WTC11 (cell line): ENCODE measurements around the gene NES. TPM values are rescaled to one million over a fixed set of nuclear protein-coding genes. Genes with fewer than 3 reads are reported as not detected.

Source experiments
- ATAC-seq: fragments of 200-7000 bp; cut with Tn5 transposase; 2 replicates; pipeline ENCODE4 v1.10.0; 2021; ENCODE audit warnings: mild to moderate bottlenecking, moderate library complexity
- CTCF ChIA-PET: fragments of 300-600 bp; sonication (Branson Sonifier 250); formaldehyde crosslinking; loops from one replicate; lab custom pipeline; 2021; ENCODE audit warnings: antibody characterized with exemption; lab: Charles Lee
- POLR2A ChIA-PET: fragments of 350-600 bp; sonication (Branson Sonifier 250); formaldehyde crosslinking; loops from one replicate; lab custom pipeline; 2021; ENCODE audit warnings: antibody characterized with exemption; lab: Charles Lee
- DNase-seq: peaks from one replicate; pipeline ENCODE4 v3.0.0; 2021; ENCODE audit warnings: low spot score
- H3K27ac Mint-ChIP-seq: 2 replicates; pipeline ENCODE4 v1.8.0; 2021; ENCODE audit warnings: mixed read lengths
- H3K27me3 Mint-ChIP-seq: 2 replicates; pipeline ENCODE4 v1.8.0; 2021; ENCODE audit warnings: low read depth, mild to moderate bottlenecking, moderate library complexity, mixed read lengths
- H3K36me3 Mint-ChIP-seq: 2 replicates; pipeline ENCODE4 v1.8.0; 2021; ENCODE audit warnings: mixed read lengths
- H3K4me1 Mint-ChIP-seq: 2 replicates; pipeline ENCODE4 v1.8.0; 2022; ENCODE audit warnings: mixed read lengths
- H3K4me3 Mint-ChIP-seq: 2 replicates; pipeline ENCODE4 v1.8.0; 2021; ENCODE audit warnings: mild to moderate bottlenecking, moderate library complexity, mixed read lengths
- H3K9me3 Mint-ChIP-seq: 2 replicates; pipeline ENCODE4 v1.8.0; 2021; ENCODE audit warnings: mixed read lengths
- NFATC4 ChIP-seq: fragments of 250-450 bp; sonication (Bioruptor Pico); IDR thresholded peaks from 2 replicates; pipeline ENCODE4 v1.9.0; 2021; ENCODE audit warnings: mild to moderate bottlenecking
- NR2C2 ChIP-seq: sonication (generic); formaldehyde crosslinking; IDR thresholded peaks from 2 replicates; pipeline ENCODE4 v1.8.0; 2022; ENCODE audit warnings: mild to moderate bottlenecking, missing genetic modification reagents
- PRRX2 ChIP-seq: fragments of 250-450 bp; sonication (Bioruptor Pico); IDR thresholded peaks from 2 replicates; pipeline ENCODE4 v1.8.0; 2021; ENCODE audit warnings: mild to moderate bottlenecking
- SMAD3 ChIP-seq: sonication (generic); formaldehyde crosslinking; IDR thresholded peaks from 2 replicates; pipeline ENCODE4 v1.8.0; 2022; ENCODE audit warnings: missing genetic modification reagents, mild to moderate bottlenecking, borderline replicate concordance
- TCF7 ChIP-seq: sonication (generic); formaldehyde crosslinking; IDR thresholded peaks from 2 replicates; pipeline ENCODE4 v1.8.0; 2022; ENCODE audit warnings: mild to moderate bottlenecking, low read depth, missing genetic modification reagents, moderate library complexity
- TEAD4 ChIP-seq: sonication (generic); formaldehyde crosslinking; IDR thresholded peaks from 2 replicates; pipeline ENCODE4 v1.8.0; 2022; ENCODE audit warnings: mild to moderate bottlenecking, missing genetic modification reagents
- ZNF138 ChIP-seq: sonication (generic); formaldehyde crosslinking; conservative IDR thresholded peaks from 2 replicates; pipeline ENCODE4 v1.8.1; 2022; ENCODE audit warnings: mild to moderate bottlenecking, moderate library complexity, missing genetic modification reagents
- ZNF263 ChIP-seq: sonication (generic); formaldehyde crosslinking; IDR thresholded peaks from 2 replicates; pipeline ENCODE4 v1.8.1; 2022; ENCODE audit warnings: low read depth, mild to moderate bottlenecking, moderate library complexity, missing genetic modification reagents
- total RNA-seq: library from RNA; stranded (reverse); gene quantifications from 3 replicates; pipeline ENCODE4 v1.2.3, GENCODE V29; 2021
- TF ChIP-seq, protein P1 (sequence below): sonication (generic); formaldehyde crosslinking; IDR thresholded peaks from 2 replicates; pipeline ENCODE4 v1.8.1; 2022; ENCODE audit warnings: mild to moderate bottlenecking, moderate library complexity, missing genetic modification reagents
- TF ChIP-seq, protein P2 (sequence below): sonication (generic); formaldehyde crosslinking; IDR thresholded peaks from 2 replicates; pipeline ENCODE4 v1.8.1; 2022; ENCODE audit warnings: low read depth, missing genetic modification reagents, borderline replicate concordance
- TF ChIP-seq, protein P3 (sequence below): sonication (generic); formaldehyde crosslinking; IDR thresholded peaks from 2 replicates; pipeline ENCODE4 v1.8.0; 2022; ENCODE audit warnings: missing genetic modification reagents
- TF ChIP-seq, protein P4 (sequence below): sonication (generic); formaldehyde crosslinking; IDR thresholded peaks from 2 replicates; pipeline ENCODE4 v1.8.0; 2023; ENCODE audit warnings: missing genetic modification reagents, mild to moderate bottlenecking, borderline replicate concordance
- TF ChIP-seq, protein P5 (sequence below): sonication (generic); formaldehyde crosslinking; IDR thresholded peaks from 2 replicates; pipeline ENCODE4 v1.8.0; 2022; ENCODE audit warnings: mild to moderate bottlenecking, missing genetic modification reagents
- TF ChIP-seq, protein P6 (sequence below): fragments of 250-450 bp; sonication (Bioruptor Pico); IDR thresholded peaks from 2 replicates; pipeline ENCODE4 v1.9.0; 2021; ENCODE audit warnings: mild to moderate bottlenecking

NES gene
- total RNA-seq, 1 experiment from 2014 or later: 127 TPM

DNA sequence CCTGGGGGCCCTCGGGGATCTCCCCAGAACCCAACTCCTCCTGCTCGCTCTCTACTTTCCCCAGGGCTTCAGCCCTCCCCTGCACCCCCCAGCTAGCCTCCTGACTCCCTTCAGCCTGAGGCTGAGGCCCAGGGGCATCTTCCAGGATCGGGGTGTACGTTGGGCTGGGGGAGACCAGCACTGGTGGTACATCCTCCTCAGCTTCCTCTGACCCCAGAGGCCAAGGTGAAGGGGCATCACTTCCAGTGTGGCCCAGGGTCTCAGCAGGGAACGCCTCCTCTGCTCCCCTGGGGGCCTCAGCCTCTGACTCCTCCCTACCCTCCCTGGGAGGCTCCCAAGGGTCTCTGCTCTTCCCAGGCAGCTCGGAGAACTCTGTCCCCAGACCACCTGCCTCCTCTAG is 6.8 kb downstream of the NES start:
- ATAC-seq (no peak), DNase-seq (no peak)
- H3K9me3 Mint-ChIP-seq: peaks cover 11% of the 10 kb centered on the region
- POLR2A ChIA-PET: interaction anchor here (1.2 to 1.8 kb wide), 2 partner anchors 9 to 37 kb away, joined by 3 to 5 read pairs; no protein-coding TSS in a partner anchor
- CTCF ChIA-PET: interaction anchor here (0.7 to 4.1 kb wide), 6 partner anchors 8 to 46 kb away, joined by 3 to 15 read pairs (median 4); no protein-coding TSS in a partner anchor
- H3K36me3 Mint-ChIP-seq: peaks cover 27% of the 10 kb centered on the region
- H3K27ac Mint-ChIP-seq: no peak overlapping the region
- H3K4me1 Mint-ChIP-seq: peaks cover 89% of the 10 kb centered on the region
- no peak overlapping the region for H3K4me3 Mint-ChIP-seq
- H3K27me3 Mint-ChIP-seq: peaks cover 4% of the 10 kb centered on the region; the same call in 1 of the 2 replicates
- no peak for TF ChIP-seq NR2C2
- TF ChIP-seq, protein P1, sequence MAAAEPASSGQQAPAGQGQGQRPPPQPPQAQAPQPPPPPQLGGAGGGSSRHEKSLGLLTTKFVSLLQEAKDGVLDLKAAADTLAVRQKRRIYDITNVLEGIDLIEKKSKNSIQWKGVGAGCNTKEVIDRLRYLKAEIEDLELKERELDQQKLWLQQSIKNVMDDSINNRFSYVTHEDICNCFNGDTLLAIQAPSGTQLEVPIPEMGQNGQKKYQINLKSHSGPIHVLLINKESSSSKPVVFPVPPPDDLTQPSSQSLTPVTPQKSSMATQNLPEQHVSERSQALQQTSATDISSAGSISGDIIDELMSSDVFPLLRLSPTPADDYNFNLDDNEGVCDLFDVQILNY: no peak
- TF ChIP-seq, protein P2, sequence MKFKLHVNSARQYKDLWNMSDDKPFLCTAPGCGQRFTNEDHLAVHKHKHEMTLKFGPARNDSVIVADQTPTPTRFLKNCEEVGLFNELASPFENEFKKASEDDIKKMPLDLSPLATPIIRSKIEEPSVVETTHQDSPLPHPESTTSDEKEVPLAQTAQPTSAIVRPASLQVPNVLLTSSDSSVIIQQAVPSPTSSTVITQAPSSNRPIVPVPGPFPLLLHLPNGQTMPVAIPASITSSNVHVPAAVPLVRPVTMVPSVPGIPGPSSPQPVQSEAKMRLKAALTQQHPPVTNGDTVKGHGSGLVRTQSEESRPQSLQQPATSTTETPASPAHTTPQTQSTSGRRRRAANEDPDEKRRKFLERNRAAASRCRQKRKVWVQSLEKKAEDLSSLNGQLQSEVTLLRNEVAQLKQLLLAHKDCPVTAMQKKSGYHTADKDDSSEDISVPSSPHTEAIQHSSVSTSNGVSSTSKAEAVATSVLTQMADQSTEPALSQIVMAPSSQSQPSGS (CRISPR knock-in tag): no peak

DNA sequence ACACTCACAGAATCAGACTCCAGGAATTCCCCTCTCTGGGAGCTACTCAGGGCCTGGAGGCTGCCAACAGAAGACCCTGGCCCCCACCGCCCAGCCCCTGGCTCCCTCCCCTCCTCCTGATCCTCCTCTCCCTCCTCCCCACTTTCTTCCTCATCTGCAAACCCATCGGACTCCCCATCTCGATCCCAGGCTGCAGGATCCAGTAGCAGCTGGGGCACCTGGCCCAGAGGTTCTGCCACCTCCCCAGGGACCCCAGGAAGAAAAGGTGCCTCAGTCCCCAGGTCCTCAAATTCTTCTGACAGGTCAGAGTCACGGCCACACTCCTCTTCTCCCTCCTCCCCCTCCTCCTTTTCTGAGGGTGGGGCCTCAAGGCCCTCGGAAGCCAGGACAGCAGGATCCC is 7.4 kb downstream of the NES start:
- peaks cover 4% of the 10 kb centered on the region; the same call in 1 of the 2 replicates for H3K27me3 Mint-ChIP-seq
- no peak for ATAC-seq
- H3K36me3 Mint-ChIP-seq: peaks cover 27% of the 10 kb centered on the region
- peaks cover 11% of the 10 kb centered on the region for H3K9me3 Mint-ChIP-seq
- H3K4me3 Mint-ChIP-seq: no peak overlapping the region
- H3K4me1 Mint-ChIP-seq: peaks cover 88% of the 10 kb centered on the region
- POLR2A ChIA-PET: interaction anchor here (1.2 kb wide), 1 partner anchor 37 kb away, joined by 3 read pairs; no protein-coding TSS in a partner anchor
- CTCF ChIA-PET: interaction anchor here (0.7 to 4.1 kb wide), 5 partner anchors 8 to 46 kb away, joined by 3 to 17 read pairs (median 6); partner anchors contain the start of gene NES
- TF ChIP-seq ZNF138 (CRISPR knock-in tag) (no peak), ZNF263 (CRISPR knock-in tag) (peak; percentile 88)
- no peak for DNase-seq
- H3K27ac Mint-ChIP-seq: no peak overlapping the region

DNA sequence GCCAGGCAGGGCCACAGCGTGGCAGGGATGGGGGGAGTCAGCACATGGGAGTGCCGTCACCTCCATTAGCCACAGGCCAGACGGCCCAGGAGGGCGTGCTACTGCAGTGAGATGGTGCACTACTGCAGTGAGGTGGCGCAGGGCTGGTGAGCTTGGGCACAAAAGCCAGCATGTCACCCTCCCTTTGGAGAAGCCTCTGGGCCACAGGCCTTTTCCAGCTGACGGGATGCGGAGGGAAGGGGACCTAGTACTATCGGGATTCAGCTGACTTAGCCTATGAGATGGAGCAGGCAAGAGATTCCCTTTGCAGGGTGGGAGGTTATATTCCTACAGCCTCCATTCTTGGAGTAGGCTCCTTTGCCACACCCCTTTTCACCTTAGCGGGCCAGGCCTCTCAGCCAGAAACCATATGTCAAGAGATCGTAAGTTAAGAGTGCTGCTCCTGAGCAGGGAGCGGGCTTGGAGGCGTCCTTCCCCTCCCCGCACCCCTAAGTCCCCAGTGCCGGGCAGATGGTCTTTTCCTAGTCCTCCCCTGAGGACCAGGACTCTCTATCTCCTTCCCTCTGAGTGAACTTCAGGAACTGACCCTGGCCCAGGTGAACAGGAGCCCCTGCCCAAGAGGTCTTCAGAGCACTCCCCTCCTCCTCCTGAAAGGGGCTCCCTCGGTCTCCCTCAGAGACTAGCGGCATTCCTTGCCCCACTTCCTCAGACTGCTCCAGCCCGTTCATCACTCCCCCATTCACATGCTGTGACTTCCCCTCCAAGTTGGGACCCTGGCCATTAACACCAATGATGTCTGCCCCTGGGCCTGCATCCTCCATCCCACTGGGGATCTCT is 8.2 kb downstream of the NES start:
- H3K9me3 Mint-ChIP-seq: peaks cover 11% of the 10 kb centered on the region
- TF ChIP-seq TEAD4 (CRISPR knock-in tag) (no peak), TCF7 (CRISPR knock-in tag) (no peak), NR2C2 (no peak), PRRX2 (CRISPR knock-in tag) (0 out of 2 replicates have a peak, but pooled peaks have one; percentile 73), SMAD3 (CRISPR knock-in tag) (no peak), NFATC4 (CRISPR knock-in tag) (0 out of 2 replicates have a peak, but pooled peaks have one; percentile 11)
- TF ChIP-seq, protein P3, sequence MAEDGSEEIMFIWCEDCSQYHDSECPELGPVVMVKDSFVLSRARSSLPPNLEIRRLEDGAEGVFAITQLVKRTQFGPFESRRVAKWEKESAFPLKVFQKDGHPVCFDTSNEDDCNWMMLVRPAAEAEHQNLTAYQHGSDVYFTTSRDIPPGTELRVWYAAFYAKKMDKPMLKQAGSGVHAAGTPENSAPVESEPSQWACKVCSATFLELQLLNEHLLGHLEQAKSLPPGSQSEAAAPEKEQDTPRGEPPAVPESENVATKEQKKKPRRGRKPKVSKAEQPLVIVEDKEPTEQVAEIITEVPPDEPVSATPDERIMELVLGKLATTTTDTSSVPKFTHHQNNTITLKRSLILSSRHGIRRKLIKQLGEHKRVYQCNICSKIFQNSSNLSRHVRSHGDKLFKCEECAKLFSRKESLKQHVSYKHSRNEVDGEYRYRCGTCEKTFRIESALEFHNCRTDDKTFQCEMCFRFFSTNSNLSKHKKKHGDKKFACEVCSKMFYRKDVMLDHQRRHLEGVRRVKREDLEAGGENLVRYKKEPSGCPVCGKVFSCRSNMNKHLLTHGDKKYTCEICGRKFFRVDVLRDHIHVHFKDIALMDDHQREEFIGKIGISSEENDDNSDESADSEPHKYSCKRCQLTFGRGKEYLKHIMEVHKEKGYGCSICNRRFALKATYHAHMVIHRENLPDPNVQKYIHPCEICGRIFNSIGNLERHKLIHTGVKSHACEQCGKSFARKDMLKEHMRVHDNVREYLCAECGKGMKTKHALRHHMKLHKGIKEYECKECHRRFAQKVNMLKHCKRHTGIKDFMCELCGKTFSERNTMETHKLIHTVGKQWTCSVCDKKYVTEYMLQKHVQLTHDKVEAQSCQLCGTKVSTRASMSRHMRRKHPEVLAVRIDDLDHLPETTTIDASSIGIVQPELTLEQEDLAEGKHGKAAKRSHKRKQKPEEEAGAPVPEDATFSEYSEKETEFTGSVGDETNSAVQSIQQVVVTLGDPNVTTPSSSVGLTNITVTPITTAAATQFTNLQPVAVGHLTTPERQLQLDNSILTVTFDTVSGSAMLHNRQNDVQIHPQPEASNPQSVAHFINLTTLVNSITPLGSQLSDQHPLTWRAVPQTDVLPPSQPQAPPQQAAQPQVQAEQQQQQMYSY: no peak
- TF ChIP-seq, protein P4, sequence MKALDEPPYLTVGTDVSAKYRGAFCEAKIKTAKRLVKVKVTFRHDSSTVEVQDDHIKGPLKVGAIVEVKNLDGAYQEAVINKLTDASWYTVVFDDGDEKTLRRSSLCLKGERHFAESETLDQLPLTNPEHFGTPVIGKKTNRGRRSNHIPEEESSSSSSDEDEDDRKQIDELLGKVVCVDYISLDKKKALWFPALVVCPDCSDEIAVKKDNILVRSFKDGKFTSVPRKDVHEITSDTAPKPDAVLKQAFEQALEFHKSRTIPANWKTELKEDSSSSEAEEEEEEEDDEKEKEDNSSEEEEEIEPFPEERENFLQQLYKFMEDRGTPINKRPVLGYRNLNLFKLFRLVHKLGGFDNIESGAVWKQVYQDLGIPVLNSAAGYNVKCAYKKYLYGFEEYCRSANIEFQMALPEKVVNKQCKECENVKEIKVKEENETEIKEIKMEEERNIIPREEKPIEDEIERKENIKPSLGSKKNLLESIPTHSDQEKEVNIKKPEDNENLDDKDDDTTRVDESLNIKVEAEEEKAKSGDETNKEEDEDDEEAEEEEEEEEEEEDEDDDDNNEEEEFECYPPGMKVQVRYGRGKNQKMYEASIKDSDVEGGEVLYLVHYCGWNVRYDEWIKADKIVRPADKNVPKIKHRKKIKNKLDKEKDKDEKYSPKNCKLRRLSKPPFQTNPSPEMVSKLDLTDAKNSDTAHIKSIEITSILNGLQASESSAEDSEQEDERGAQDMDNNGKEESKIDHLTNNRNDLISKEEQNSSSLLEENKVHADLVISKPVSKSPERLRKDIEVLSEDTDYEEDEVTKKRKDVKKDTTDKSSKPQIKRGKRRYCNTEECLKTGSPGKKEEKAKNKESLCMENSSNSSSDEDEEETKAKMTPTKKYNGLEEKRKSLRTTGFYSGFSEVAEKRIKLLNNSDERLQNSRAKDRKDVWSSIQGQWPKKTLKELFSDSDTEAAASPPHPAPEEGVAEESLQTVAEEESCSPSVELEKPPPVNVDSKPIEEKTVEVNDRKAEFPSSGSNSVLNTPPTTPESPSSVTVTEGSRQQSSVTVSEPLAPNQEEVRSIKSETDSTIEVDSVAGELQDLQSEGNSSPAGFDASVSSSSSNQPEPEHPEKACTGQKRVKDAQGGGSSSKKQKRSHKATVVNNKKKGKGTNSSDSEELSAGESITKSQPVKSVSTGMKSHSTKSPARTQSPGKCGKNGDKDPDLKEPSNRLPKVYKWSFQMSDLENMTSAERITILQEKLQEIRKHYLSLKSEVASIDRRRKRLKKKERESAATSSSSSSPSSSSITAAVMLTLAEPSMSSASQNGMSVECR: peak; percentile 51; the same call in 1 of the 2 replicates
- TF ChIP-seq, protein P5, sequence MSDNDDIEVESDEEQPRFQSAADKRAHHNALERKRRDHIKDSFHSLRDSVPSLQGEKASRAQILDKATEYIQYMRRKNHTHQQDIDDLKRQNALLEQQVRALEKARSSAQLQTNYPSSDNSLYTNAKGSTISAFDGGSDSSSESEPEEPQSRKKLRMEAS (CRISPR knock-in tag): peak; percentile 58; the same call in 1 of the 2 replicates
- TF ChIP-seq, protein P6, sequence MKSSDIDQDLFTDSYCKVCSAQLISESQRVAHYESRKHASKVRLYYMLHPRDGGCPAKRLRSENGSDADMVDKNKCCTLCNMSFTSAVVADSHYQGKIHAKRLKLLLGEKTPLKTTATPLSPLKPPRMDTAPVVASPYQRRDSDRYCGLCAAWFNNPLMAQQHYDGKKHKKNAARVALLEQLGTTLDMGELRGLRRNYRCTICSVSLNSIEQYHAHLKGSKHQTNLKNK (CRISPR knock-in tag): no peak
- H3K4me1 Mint-ChIP-seq: peaks cover 88% of the 10 kb centered on the region
- peak overlapping the region; percentile 92 for H3K27ac Mint-ChIP-seq
- H3K4me3 Mint-ChIP-seq: peak overlapping the region; percentile 20
- peak; percentile 17 for ATAC-seq
- DNase-seq: no peak
- peaks cover 24% of the 10 kb centered on the region for H3K36me3 Mint-ChIP-seq
- ChIA-PET CTCF (interaction anchor here (1.2 to 4.1 kb wide), 11 partner anchors 8 to 57 kb away, joined by 4 to 17 read pairs (median 6); partner anchors contain the start of genes CRABP2 and NES), POLR2A (interaction anchor here (1.0 to 1.9 kb wide), 3 partner anchors 8 to 20 kb away, joined by 3 to 21 read pairs (median 5); partner anchors contain the start of gene NES)
- H3K27me3 Mint-ChIP-seq: peaks cover 4% of the 10 kb centered on the region; the same call in 1 of the 2 replicates
